Nephron (organoid): ENCODE results near the gene PRKCH.

Experiments
- H3K27ac Mint-ChIP-seq, 3 experiments: 2 replicates each; pipeline ENCODE4 v1.8.0; 2020; ENCODE audit warnings: mixed read lengths in 3 of 3, mild to moderate bottlenecking in 2 of 3, moderate library complexity in 1 of 3
- H3K27me3 Mint-ChIP-seq: 2 replicates; pipeline ENCODE4 v1.8.0; 2021; ENCODE audit warnings: low read depth, mild to moderate bottlenecking, moderate library complexity, mixed read lengths
- H3K36me3 Mint-ChIP-seq: 2 replicates; pipeline ENCODE4 v1.8.0; 2020; ENCODE audit warnings: low read depth, mixed read lengths
- H3K4me1 Mint-ChIP-seq: 2 replicates; pipeline ENCODE4 v1.8.0; 2020; ENCODE audit warnings: mixed read lengths
- H3K4me3 Mint-ChIP-seq, 3 experiments: 2 replicates each; pipeline ENCODE4 v1.8.0; 2020; ENCODE audit warnings: mild to moderate bottlenecking in 3 of 3, mixed read lengths in 3 of 3, moderate library complexity in 2 of 3
- H3K9me3 Mint-ChIP-seq: 2 replicates; pipeline ENCODE4 v1.8.0; 2020; ENCODE audit warnings: mixed read lengths
- CTCF ChIP-seq, 3 experiments: fragments of 200-600 bp; sonication (generic); IDR thresholded peaks; one replicate each; pipeline ENCODE4 v1.5.0; 2021; ENCODE audit warnings: antibody characterized with exemption in 3 of 3; ENCODE audit not compliant: unreplicated experiment in 3 of 3

The PRKCH gene

DNA sequence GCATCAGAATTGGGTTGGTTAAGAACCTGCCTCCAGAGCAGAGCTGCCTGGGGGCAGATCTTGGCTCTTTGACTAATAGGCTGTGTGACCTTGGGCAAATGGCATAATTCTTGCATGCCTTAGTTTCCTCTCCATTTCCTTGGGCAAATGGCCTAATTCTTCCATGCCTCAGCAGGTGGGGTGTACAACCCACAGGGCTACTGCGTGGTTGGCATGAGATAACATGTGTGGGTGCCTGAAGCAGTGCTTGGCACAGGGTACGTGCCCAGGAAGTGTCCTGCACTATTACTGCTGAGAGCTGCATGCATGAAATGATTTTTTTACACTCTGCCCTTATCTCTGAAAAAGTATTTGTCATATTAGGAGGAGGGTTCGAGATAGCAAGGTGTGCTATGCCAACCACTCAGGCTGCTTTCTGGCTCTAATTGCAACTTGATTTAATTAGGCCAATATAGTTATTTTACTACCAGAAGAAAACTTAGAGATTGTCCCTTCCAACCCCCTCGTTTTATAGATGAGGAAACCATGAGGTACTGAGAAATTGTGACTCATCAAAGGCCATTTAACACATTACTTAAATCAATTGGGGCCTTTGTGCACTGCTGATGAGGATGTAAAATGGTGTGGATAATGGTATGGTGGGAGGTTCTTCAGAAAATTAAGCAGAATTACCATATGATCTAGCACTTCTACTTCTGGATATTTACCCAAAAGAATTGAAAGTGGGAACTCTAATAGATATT, 212.3 kb downstream of the PRKCH start:
- Mint-ChIP-seq H3K27ac (no peak overlapping the region), H3K4me3 (no peak overlapping the region), H3K27me3 (peaks cover 8% of the 10 kb centered on the region), H3K36me3 (no peaks in the 10 kb centered on the region), H3K9me3 (no peaks in the 10 kb centered on the region), H3K4me1 (peaks cover 42% of the 10 kb centered on the region)
- no peak for TF ChIP-seq CTCF (IDR thresholded peaks at IDR 0.05; ENCODE audit: unreplicated experiment in 3 of 3)

- Mint-ChIP-seq H3K27me3 (peaks cover 8% of the 10 kb centered on the region), H3K36me3 (no peaks in the 10 kb centered on the region), H3K27ac (peak overlapping the region; percentile 46 to 90 (median 80)), H3K4me1 (peaks cover 45% of the 10 kb centered on the region), H3K4me3 (no peak overlapping the region), H3K9me3 (no peaks in the 10 kb centered on the region)
- TF ChIP-seq CTCF (IDR thresholded peaks at IDR 0.05; ENCODE audit: unreplicated experiment in 3 of 3): no peak
These were observed 213.7 kb downstream of the PRKCH start for GRCh38 chr14:61535032-61535431.

DNA sequence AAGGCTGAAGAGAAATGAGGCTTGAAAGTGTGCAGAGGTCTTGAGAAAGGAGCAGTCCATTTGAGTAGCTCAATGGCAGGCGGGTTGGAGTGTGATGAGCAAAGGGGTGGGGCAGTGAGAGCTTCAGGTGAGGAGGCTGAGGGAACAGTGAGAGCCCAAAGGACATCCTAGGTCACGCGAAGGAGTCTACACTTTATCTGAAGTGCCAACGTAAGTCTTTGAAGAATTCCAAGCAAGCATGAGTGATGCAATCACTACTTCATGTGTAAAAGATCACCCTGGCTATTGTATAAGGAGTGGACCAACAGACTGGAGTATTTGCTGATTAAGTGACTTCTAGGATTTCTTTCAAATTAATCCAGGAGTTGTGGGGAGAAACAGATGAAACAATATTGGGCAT, 214.1 kb downstream of the PRKCH start:
- H3K27ac Mint-ChIP-seq: peak overlapping the region; percentile 46 to 90 (median 80)
- no peaks in the 10 kb centered on the region for H3K9me3 Mint-ChIP-seq
- no peak overlapping the region for H3K4me3 Mint-ChIP-seq
- peaks cover 45% of the 10 kb centered on the region for H3K4me1 Mint-ChIP-seq
- TF ChIP-seq CTCF (IDR thresholded peaks at IDR 0.05; ENCODE audit: unreplicated experiment in 3 of 3): no peak
- H3K27me3 Mint-ChIP-seq: peaks cover 6% of the 10 kb centered on the region
- no peaks in the 10 kb centered on the region for H3K36me3 Mint-ChIP-seq

- no peak for TF ChIP-seq CTCF (IDR thresholded peaks at IDR 0.05; ENCODE audit: unreplicated experiment in 3 of 3)
- Mint-ChIP-seq H3K9me3 (no peaks in the 10 kb centered on the region), H3K27ac (peak overlapping the region; percentile 47 to 80 (median 79)), H3K4me3 (no peak overlapping the region), H3K4me1 (peaks cover 45% of the 10 kb centered on the region), H3K27me3 (no peaks in the 10 kb centered on the region), H3K36me3 (no peaks in the 10 kb centered on the region)
These were observed 215.5 kb downstream of the PRKCH start for GRCh38 chr14:61536661-61537562.

DNA sequence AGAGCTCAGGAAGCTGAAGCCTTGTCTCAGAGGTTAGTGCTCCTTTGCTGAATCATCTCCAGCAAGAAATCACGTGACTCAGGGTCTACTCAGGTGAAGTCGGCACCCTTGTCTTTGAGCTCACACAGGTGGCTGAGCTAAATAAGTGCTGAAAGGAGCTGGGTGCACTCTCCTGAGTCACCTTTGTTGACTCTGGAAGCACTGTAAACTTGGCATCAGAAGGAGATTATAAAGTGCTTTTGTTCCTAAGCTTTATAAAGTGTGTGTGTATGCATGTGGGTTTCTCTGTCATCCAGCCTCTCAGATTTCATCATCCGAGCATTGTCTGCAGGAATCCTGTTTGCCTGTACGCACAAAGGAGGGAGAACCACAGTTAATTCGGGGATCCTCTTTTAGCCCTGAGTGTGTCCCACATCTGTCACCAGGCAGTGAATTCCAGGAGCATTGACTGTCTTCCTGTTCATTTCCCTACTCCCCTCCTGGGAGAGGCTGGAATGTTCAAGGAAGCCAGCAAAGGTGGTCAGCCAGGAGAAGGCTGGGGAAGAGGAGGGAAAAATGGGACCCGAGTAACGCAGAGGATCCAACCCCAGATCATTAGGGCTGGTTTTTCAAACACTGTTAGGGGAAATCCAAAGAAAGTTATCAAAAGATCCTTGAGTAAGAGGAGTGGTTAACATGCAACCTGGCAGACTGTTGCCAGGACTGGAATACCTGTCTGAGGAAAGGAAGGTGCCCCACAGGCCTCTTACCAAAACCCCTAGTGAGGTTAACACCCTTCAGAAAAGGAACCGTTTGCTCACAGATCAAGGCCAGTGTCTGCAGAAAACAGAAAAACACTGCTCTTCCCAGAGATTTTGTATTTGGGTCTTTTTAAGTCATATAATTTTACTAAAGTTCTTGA, 216.4 kb downstream of the PRKCH start:
- Mint-ChIP-seq H3K27me3 (no peaks in the 10 kb centered on the region), H3K4me1 (peaks cover 43% of the 10 kb centered on the region), H3K9me3 (no peaks in the 10 kb centered on the region), H3K4me3 (no peak overlapping the region), H3K27ac (peak overlapping the region; percentile 47 to 73 (median 64)), H3K36me3 (no peaks in the 10 kb centered on the region)
- TF ChIP-seq CTCF (IDR thresholded peaks at IDR 0.05; ENCODE audit: unreplicated experiment in 3 of 3): no peak
